ENCODE results near the gene TRIO.

TRIO gene

DNA sequence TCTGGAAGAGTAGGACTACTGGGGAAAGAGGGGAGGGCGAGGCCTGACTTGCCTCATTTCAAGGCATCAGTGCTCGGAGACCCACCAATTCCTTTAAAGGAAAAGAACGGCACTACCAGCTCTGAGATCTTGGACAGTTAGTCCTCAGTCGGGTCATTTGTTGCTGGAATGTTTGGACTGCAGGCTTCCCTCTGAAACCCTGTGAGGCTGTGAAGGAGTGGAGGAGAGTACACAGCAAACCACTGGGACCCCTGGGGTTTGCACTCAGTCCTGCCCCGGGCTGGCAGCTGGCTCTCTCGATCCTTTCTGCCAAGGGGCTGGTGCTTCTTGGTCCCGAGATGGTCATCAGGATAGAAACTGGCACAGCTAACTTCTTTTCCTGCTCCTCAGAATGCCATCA, 194.5 kb downstream of the TRIO start:
- no peak for DNase-seq

DNA sequence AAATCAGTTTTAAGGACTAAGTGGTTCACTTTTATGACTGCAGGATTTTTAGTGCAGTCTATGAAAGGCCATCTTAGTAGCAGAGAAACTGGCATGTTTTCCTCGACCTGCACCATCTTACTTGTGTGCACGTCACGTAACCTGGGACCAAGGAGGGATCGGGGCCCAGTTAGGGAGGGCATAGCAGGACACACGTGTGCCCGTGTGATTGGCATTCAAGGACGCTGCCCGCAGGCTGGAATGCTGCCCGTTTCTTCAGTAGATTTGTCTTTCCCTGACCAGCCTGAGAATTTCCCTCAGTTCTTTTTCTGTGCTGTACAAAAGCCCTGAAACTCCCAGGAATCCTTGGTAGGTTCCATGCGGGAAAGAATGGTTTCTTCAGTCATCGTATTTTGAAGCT, 196.3 kb downstream of the TRIO start:
- no peak for DNase-seq

DNA sequence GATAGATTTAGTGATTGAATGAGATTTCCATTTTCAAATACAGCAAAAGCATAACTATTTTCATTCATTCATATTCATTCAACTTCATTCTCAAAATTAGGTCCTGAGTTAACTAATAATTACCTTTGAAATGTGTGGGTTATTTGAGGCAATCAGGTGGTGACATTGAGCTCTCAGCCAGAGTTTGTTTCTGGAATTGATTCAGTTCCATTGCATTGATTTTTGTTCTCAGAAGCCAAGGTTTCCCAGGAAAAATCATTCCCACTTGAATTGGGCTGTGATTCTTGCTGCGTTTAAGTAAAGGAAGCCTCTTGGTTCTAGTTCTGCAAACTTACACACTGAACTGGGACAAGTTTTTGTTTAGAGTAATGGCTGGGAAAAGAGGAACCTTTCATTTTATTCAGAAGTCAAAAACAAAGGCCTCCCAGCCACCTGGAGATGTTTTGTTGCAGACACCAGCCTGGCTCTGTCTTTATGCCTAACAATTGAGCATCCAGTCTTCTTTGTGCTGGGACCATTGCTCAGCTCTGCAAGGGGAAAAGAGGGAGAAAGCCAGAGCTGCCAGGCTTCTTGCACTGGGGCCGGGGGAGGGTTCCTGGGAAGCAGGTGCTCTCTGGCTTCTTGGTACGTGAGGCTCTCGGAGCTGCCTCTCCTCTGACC, 198.6 kb downstream of the TRIO start:
- DNase-seq = peak; percentile 30

DNA sequence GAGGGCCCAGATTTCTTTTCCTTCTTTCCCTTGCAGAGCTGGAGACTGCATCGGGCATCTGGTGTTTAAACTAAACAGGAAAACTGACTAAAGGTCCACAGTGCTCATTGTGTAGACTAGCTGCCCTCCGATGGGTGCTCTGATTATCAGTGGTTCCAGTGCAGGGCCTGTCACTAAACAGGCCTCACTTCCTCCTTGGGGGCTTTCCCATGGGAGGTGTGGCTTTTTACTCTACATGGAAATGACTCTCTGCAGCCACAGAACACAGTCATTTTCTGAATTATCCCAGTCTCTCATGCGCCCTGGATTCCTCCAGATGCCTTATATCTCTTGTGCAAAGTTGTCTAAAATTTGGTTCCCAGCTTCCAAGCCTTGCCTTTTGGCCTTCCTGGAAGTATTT, 199.2 kb downstream of the TRIO start:
- peak; percentile 74 for DNase-seq

DNA sequence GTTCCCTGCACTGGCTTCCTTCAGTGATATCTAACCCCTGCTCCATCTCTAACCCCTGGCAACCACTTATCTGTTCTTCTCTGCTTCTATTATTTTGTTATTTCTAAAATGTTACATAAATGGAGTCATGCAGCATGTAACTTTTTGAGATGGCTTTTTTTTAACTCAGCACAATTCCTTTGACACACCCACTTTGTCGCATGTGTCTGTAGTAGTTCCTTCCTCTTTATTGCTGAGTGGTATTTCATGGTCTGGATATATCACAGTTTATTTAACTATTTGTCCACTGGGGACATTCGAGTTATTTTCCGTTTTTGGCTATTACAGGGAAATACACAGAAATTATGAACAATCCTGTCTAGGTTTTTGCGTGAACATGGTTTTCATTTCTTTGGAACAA, 200.2 kb downstream of the TRIO start:
- peak; percentile 69 for DNase-seq

DNA sequence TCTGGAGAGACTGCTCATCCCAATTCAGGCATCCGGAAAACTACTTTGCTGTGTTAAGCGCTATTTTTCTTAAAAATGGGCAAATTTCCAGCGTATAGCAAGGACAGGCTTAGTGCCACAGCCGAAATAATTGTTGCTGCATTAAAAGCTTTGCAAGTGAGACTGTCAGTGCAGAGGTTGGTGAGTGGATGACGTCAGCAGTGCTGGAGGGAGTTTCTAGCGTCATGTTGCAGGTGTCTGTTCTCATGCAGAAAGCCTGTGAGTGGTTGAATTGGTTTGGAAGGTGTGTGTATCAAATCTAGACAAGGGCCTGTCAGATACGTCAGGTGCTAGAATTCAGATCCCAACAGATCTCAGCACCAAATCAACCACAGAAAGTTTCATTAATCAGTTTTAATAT, 204.4 kb downstream of the TRIO start:
- no peak for DNase-seq

DNA sequence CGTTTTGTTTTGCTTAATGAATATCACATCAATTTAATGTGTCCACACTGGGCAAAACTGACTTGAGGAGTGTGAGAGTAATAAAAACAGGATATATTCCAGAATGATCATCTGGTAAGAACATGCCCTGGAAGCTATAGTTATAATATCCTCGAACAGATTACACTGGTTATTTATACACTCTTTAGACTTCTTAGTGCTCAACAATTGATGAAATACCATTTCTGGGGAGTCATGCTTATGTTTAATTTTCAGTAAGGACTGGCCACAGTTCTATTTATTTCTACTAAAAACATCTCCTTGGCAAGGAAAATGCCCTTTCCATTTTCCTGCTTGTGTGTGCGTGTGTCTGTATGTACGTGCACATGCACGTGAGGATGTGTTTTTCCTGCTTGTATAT, 205.0 kb downstream of the TRIO start:
- no peak for DNase-seq

DNA sequence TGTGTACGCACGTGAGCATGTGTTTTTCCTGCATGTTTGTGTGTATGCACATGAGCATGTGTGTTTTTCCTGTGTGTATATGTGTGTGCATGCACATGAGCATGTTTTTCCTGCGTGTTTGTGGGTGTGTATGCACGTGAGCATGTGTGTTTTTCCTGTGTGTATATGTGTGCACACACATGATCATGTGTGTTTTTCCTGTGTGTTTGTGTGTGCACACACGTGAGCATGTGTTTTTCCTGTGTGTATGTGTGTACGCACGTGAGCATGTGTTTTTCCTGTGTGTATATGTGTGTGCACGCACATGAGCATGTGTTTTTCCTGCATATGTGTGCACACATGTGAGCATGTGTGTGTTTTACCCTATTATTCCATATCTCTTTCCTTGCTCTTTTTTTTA, 205.9 kb downstream of the TRIO start:
- DNase-seq = no peak

DNA sequence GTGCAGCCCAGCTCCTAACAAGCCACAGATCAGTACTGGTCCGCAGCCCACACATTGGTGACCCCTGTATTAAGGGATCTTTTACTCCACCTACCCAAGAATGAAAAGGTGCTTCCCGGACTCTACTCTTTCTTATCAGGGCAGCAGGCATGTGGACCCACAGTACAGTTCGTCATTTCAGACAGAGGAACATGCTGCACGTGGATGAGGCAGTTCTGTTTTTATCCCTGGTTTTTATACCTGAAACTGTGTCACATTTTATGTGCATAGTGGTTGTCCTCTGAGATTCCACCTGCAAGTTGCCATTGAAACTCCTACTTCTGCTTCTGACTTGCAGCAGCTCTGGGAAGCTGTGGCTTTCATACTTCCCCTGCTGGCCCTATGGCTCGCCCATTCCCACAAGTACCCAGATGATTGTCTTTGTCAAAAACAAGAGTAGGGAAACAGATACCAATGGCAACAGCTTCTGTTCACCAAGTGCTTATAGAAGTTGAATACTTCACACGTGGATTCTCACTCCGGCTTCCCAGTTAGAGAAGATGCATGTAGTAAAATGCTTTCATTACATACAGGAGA, 208.0 kb downstream of the TRIO start:
- peak; percentile 40 for DNase-seq

DNA sequence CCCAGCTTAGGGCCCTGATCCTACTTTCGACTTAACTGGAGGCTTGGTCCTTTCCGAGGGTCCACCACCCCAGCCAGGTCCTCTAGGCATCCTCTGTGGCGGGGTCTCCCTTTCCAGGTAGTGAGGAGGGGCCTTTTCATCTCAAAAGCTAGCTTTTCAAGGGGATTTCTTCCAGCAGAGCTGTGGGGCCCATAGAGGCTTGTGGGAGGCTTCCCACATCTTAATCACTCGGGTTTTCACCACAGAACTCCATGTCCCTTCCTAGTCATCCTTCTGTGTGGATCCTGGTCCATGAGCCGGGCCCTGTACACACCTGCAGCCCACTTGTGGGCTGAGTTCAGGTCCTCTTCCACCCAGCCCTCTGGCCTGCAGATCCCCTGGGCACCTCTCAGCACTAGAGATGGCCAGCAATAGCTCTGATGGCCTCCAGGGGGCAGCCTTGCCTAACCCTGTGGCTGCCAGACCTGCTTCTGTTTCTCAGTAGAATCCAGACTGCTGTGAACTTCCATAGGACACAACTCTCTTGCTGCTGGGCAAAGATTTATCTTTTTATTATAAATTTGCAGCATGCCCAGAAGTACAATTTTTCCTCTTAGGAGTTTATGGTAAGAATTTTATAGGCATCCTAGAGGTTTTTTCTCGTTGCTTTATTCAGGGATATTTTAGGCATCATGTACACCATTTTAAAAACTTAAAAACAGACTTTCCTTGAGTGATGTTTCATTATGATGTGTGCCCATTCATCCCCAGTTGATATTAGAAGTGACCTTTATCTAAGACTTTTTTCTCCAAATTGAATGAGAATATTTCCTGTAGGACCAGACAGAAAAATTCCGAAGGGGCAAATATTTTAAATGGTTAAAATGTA, 208.9 kb downstream of the TRIO start:
- DNase-seq = peak; percentile 65

DNA sequence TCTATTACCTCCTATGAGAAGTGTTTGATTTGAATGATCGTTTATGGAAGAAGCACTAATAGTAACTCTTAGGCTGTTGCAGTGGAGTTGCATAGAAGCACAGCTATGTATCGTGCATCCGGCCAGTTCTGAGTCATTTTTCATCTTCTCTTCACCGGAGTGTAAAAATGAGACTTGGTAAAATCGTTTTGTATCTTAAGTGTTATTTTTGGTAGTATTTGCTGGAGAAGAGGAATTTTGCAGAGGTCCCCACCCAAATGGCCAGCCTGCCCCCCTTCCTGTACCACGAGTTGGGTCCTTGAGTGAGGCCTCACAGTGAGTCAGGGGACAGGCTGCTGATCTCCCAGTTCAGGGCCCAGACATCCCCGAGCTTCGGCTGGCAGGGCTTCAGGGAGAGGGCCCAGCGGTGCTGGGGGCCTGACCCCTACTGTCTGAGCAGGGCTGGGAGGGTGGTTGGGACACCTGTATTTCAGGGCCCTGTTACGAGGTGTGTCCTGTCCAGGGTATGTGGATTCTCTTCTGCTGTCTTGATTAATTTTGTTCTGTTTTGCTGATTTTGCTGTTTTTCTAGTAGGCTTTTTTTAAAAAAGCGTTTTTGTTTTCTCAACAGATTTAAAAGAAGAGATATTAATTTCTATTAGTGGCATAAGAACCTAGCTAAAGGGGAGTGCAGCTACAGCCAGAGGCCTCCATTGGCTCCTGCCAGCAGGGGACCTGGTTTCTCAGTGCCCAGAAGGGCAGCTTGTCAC, 210.8 kb downstream of the TRIO start:
- DNase-seq = no peak

DNA sequence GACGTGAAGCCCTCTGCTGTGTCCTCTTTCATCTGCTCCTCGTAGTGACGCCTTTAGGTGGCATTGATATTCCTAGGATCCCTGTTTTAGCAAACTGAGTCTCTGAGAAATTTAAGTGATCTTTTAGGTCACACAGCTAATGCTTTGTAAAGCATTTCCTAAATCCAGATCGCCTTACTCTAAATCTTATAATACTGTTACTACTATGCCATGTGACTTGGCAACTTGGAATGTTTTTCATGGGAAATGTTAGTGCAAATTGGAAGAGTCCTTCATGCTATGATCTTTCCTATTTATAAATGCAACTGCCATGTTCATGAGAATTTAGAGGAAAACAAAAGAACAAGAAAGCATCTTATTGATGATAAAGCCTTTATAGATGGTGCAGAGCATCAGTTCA, 212.2 kb downstream of the TRIO start:
- no peak for DNase-seq

DNA sequence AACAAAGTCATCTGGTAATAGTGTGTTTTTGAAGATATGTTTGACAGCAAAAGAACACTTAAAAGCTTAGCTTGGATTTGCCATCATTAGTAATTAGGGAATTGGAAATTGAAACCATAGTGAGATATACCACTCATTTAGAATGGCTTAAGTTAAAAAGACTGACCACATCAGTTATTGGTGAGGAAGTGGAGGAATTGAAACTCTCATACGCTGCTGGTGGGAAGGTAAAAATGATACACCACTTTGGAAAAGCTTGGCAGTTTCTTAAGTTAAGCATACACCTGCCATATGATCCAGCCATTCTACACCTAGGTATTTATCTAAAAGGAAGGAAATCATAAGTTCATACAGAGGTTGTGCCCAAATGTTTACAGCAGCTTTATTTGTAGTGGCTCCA, 213.2 kb downstream of the TRIO start:
- peak; percentile 25 for DNase-seq

DNA sequence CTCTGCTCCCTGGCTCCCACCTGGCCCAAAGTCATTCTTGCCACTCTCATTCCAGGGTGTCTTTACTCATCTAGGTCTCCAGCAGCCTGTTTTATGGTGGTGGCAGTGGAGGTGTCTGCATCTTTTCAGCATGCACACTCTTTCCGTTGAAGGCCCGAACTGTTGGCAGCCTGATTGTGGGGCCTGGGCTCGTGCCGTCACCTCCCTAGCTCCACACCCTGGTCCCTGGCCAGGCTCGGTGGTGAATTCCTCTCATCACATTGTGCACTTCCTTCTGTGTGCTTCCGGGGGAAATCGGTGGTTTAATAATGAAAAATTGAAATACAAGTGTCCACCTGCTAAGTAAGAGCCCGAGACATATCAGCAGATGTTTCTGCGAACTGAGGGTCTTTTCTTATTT, 214.3 kb downstream of the TRIO start:
- no peak for DNase-seq

DNA sequence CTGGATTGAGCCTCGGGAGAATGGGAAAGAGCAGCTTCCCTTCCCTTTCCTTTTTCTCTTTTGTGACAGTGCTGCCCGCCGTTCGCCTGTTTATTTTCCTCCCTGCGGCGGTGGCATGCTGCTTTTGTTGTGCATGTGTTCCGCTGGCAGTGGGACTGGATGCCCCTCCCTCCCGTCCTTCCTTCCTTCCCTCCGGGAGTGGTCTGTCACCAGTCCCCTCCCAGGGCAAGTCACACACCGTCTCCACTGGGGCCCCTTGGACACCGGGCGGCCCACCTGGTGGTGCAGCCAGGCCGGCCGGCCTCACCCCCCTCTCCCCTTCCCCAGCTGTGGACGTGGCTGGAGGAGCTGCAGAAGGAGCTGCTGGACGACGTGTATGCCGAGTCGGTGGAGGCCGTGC, 214.7 kb downstream of the TRIO start:
- DNase-seq = no peak

DNA sequence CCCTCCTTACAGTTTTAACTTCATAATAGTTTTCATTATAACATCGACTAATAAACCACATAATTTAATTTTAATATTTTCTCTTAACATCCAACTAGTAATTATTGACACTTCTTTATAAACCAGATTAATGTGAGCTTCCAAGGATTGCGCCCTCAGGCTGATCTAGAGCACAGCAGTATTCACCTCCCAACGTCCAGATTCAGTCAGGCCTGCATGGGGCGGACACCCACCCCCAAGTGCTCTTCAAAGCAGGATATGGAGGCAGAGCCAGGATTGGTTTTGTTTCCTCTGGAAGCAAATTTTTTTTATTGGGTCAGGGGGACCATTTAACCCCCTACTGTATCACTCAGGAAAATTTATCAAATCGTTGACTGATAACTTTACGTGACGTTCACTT, 215.4 kb downstream of the TRIO start:
- DNase-seq = no peak

DNA sequence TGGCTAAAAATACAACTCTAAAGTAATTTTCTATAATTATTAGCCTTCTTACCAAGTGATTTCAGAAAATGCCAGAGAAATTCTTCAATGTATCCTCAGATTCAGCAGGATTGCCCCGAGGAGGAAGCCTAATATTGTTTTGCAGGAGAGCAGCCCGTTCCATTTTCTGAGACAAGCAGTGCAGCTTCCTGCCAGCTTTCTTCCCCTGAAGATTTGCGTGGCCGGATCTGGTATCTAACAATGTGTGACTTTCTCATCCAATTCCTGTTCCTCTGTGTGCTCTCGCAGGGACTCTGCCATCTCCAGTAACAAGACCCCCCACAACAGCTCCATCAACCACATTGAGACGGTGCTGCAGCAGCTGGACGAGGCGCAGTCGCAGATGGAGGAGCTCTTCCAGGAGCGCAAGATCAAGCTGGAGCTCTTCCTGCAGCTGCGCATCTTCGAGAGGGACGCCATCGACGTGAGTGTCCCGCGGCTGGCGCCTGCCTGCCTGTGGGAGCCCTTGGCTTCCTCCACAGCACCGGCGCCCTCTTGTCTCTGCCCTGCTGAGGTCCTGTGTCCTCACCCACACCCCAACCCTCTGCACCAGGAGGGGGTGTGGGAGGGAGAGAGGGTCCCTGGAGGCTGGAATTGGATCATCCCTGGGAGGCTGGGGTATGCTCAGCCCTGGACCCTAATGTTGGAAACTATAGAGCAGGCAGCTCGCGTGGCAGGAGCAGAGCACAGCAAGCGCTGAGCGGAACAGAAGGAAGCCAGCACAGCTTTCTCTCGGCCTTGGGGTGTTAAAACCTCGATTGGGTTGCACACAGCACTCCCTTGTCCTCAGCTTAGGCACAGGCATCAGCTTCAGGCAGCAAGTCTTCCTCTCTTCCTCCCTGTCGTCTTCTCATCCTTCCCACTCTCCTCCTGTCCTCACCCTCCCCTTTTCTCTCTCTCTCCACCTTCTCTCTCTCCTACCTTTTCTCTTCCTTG, 216.2 kb downstream of the TRIO start:
- DNase-seq = no peak

DNA sequence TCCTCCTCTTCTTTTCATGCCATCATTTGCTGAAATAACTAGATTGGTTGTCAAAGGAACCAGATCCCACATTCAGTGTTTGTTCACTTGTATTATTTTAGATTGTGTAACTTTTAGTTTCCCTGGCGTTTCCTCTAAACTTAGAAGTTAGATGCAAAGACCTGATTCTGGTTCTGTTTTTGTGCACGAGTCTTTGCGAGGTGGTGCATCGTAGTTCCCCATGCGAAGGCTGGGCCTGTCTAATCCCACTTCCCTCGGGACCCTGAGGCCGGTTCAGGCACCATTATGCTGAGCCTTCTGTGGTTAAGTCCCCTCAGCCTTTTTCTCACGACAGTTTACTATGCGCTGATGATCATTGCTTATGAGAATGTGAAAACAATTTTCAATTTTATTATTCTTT, 219.3 kb downstream of the TRIO start:
- DNase-seq = peak; percentile 71

DNA sequence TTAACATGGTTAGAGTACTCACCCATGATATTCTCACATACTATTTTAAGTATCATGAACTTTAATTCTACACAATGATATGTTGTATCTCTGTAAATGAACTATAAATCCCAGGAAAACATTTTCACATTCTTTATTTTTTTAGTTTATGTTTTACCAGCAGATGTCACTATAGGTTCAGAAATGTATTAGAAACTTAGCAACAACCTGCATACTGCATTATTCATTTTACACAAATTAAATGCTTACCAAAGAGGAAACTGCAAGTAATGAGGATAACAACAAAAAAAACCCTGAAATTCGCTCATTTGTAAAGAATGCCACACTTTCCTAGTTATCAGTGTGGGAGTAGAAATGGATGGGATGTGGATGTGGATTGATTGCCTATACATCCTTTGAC, 221.0 kb downstream of the TRIO start:
- no peak for DNase-seq

DNA sequence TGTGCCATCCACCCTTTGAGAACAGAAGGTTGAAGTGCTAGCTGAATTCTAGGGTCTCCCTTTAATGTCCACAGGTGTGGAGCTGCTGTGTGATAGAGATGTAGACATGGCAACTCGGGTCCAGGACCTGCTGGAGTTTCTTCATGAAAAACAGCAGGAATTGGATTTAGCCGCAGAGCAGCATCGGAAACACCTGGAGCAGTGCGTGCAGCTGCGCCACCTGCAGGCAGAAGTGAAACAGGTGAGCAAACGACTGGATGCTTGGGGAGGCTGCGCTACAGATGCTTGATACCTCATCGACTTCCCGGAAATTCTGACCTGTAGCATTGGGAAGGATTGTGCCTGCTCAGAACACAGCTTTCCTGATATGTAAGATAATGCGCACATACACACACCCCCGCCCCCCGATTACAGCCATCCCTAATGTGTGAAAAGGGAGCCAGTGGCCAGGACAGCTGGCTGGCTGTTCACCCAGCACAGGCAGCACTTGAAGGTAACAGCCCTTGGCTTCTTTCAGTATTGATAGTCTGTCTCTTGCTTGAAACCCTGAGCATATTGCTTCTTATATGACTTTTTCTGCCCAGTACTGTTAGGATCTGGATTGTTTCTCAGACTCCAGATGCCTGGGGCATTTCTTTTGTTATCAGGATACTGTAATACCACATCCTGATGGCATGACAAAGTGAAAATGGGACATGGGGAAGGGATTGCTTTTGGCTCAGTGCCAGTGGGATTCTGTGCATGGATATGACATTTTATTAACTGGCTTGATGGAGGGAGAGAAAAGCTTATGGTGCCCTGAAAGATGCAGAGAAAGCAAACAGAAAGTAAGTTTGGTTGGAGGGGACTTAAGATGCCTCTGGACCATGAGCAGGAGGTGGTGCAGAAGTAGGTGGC, 221.7 kb downstream of the TRIO start:
- DNase-seq = no peak

DNA sequence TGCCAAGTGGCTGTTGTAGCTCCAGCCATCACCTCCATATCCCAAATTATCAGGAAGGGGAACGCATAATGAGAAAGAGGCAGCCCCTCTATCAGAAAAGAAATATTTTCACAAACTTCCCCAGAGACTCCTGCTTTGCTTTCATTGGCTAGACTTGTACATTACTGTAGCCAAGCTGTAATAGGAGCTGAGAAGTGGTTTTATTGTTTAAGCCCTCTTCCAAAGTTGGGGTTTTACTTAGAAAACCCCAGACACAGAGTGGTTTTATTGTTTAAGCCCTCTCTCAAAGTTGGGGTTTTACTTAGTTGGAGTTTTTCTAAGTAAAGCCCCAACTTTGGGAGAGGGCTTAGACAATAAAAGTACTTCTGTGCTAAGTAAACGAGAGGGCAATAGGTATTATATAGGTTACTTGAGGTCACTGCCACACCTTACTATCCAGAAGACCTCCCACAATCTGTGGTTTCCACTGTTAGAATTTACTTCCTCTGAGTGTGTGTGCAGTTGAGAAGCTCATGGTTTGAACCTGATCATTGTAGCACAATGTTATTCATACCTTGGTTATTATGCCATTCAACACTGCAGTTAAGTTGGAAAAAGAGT, 222.8 kb downstream of the TRIO start:
- DNase-seq = no peak
